ENCODE data around the gene PPP1R16B.

DNA sequence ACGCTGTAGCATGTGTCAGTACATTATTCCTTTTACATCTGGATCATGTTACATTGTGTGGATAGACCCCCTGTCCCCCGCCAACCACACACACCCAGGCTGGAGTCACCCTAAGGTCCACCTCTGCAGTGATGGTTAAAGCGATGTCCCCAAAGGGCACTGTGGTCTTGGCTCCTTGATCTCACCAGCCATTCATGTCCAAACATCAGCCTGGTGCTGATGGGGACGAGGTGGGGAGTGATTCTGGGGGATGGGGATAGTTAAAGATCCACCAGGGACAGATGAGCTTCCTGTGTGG is 61.5 kb downstream of the PPP1R16B start:
- no peak for TF ChIP-seq POLR2A (IDR thresholded peaks at IDR 0.05)
- TF ChIP-seq, protein P1, sequence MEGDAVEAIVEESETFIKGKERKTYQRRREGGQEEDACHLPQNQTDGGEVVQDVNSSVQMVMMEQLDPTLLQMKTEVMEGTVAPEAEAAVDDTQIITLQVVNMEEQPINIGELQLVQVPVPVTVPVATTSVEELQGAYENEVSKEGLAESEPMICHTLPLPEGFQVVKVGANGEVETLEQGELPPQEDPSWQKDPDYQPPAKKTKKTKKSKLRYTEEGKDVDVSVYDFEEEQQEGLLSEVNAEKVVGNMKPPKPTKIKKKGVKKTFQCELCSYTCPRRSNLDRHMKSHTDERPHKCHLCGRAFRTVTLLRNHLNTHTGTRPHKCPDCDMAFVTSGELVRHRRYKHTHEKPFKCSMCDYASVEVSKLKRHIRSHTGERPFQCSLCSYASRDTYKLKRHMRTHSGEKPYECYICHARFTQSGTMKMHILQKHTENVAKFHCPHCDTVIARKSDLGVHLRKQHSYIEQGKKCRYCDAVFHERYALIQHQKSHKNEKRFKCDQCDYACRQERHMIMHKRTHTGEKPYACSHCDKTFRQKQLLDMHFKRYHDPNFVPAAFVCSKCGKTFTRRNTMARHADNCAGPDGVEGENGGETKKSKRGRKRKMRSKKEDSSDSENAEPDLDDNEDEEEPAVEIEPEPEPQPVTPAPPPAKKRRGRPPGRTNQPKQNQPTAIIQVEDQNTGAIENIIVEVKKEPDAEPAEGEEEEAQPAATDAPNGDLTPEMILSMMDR (IDR thresholded peaks at IDR 0.05), result no peak

Data from vagina (tissue), 2 donors.